Neural cell (in vitro differentiated cells): ENCODE measurements around the gene KRTAP10-9.
"Not testable (repeated sequence)": the region's sequence is repeated elsewhere in the genome, so short reads cannot be mapped to it uniquely, and the experiment has no call there.

Experiments used
- CTCF ChIP-seq: fragments of 450-650 bp; IDR thresholded peaks from 2 replicates; pipeline ENCODE4 v1.5.1; 2014; ENCODE audit warnings: antibody characterized with exemption, mild to moderate bottlenecking, moderate library complexity; ENCODE audit not compliant: poor library complexity, severe bottlenecking
- EP300 ChIP-seq: fragments of 450-650 bp; conservative IDR thresholded peaks from 2 replicates; pipeline ENCODE4 v1.6.1; 2014; ENCODE audit warnings: antibody characterized with exemption, mild to moderate bottlenecking, moderate library complexity; ENCODE audit not compliant: poor library complexity, severe bottlenecking
- EZH2 ChIP-seq: fragments of 200-600, 300-800 bp; shearing (Covaris generic), sonication (generic); IDR thresholded peaks from 2 replicates; pipeline ENCODE4 v1.6.1; 2014; ENCODE audit warnings: antibody characterized with exemption, low read length, borderline replicate concordance, mild to moderate bottlenecking; ENCODE audit not compliant: insufficient read depth, poor library complexity, severe bottlenecking
- POLR2AphosphoS5 ChIP-seq: IDR thresholded peaks from 2 replicates; pipeline ENCODE4 v1.6.1; 2012
- RAD21 ChIP-seq: fragments of 450-650 bp; conservative IDR thresholded peaks from 2 replicates; pipeline ENCODE4 v1.6.1; 2014; ENCODE audit warnings: antibody characterized with exemption, mild to moderate bottlenecking, moderate library complexity
- SMC3 ChIP-seq: fragments of 450-650 bp; conservative IDR thresholded peaks from 2 replicates; pipeline ENCODE4 v1.6.1; 2014; ENCODE audit warnings: antibody characterized with exemption, mild to moderate bottlenecking, moderate library complexity; ENCODE audit not compliant: poor library complexity

- TF ChIP-seq CTCF, EZH2, EP300, SMC3, RAD21, POLR2AphosphoS5: not testable (repeated sequence)
Observed at GRCh38 chr21:44646366-44647221, 19.7 kb downstream of the KRTAP10-9 start, which contains the start of gene KRTAP10-11.
